Lower leg skin (tissue), 3 donors: ENCODE measurements around the gene SETD7.

ENCODE experiments used
- POLR2A ChIP-seq, 2 donors: fragments of 450-650 bp; IDR thresholded peaks; one replicate each; pipeline ENCODE4 v1.6.1; 2016 to 2017; ENCODE audit warnings: antibody characterized with exemption in 2 of 2, mild to moderate bottlenecking in 1 of 2, moderate library complexity in 1 of 2
- TF ChIP-seq, protein P1 (sequence below), 3 donors: fragments of 450-650 bp; IDR thresholded peaks; one replicate each; pipeline ENCODE4 v1.5.1; 2016; ENCODE audit warnings: antibody characterized with exemption in 3 of 3, mild to moderate bottlenecking in 3 of 3, moderate library complexity in 2 of 3

DNA sequence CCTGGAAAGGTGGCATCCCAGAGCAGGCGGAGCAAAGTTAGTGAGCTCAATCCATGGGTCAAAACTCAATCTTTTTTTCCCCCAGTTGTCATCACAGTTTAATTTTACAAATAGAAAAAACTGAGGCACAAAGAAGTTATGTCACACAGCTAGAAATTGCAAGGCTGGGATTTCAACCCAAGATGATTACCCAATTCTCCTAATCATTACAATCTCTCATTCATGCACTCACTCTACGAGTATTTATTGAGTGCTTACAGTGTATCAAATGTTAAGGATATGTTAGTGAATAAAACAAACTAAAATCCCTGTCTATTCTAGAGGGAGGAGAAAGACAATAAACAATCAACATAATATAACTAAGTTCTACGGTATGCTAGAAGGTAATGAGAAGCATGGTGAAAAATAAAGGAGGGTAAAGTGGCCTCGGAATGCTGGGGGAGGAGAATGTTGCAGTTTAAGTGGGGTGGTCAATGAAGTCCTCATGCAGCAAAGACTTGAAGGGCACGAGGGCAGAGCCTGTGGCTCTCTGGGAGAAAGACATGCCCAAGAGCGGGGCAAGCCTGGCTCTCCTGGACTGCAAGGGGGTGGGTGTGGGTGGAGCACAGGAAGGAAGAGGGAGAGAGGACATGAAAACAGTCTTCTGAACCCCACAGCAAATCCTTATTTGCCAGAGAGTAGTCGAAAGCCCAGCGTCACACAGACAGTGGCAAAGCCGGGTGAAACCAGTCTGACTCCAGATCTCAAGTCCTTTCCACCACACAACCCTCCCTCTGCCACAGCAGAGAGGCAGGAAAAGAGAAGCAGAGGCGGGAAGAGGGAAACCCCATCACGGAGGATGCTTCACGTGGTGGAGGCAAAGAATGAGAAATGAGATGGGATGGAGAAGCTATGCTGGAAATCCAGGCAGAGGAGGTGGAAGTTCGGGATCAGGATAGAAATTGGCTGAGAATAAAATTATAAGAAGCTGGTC lies 53.8 kb downstream of the SETD7 start:
- TF ChIP-seq, protein P1, sequence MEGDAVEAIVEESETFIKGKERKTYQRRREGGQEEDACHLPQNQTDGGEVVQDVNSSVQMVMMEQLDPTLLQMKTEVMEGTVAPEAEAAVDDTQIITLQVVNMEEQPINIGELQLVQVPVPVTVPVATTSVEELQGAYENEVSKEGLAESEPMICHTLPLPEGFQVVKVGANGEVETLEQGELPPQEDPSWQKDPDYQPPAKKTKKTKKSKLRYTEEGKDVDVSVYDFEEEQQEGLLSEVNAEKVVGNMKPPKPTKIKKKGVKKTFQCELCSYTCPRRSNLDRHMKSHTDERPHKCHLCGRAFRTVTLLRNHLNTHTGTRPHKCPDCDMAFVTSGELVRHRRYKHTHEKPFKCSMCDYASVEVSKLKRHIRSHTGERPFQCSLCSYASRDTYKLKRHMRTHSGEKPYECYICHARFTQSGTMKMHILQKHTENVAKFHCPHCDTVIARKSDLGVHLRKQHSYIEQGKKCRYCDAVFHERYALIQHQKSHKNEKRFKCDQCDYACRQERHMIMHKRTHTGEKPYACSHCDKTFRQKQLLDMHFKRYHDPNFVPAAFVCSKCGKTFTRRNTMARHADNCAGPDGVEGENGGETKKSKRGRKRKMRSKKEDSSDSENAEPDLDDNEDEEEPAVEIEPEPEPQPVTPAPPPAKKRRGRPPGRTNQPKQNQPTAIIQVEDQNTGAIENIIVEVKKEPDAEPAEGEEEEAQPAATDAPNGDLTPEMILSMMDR (IDR thresholded peaks at IDR 0.05): no peak
- no peak for TF ChIP-seq POLR2A (IDR thresholded peaks at IDR 0.05)
